Measurements from ENCODE around the gene CPNE5. TPM values are rescaled to one million over a fixed set of nuclear protein-coding genes. Genes with fewer than 3 reads are reported as not detected.

CPNE5 gene
- total RNA-seq, 1 experiment from 2014 or later = 0.37 TPM

DNA sequence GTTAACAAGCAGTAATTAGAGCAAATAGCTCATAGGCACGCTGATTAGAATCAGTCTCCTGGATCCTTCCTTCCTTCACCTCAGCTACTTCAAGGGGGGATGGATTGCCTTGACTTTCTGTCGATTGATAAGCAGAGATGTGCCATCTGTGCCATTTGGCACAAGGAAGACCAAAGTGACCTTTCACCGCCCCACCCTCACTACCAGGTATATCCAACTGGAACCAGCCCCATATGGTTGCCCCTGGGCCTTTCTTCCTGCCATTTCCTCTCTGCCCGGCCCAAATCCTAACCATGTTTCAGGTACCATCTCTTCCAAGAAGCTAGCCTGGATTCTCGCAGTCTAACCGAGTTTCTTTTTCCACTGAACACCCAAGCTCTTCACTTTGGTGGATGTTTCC, 8.7 kb upstream of the CPNE5 start:
- no peaks in the 10 kb centered on the region for H3K79me2 ChIP-seq (ENCODE audit: low read depth)
- H3F3A ChIP-seq (ENCODE audit: insufficient read depth, low read depth) = peaks cover 11% of the 10 kb centered on the region; the same call in 1 of the 2 replicates
- no TSS peak for BruUV-seq (replicated peaks)
- H4K20me1 ChIP-seq (ENCODE audit: insufficient read depth) = no peaks in the 10 kb centered on the region
- ChIA-PET CTCF (interaction anchor here (0.6 kb wide), 1 partner anchor 83 kb away, joined by 4 read pairs; no protein-coding TSS in a partner anchor), POLR2A (ENCODE audit: unreplicated experiment) (interaction anchor here (0.6 kb wide), 2 partner anchors 38 to 65 kb away, joined by 3 read pairs; partner anchors contain the start of gene C6orf89)
- intact Hi-C loops (cut with micrococcal nuclease; ENCODE audit: unreplicated experiment) = no loop called here
- no peak overlapping the region for H2AFZ ChIP-seq
- no peak overlapping the region for H3K4me2 ChIP-seq
- H3K4me1 ChIP-seq (replicated peaks; ENCODE audit: insufficient read depth) = peaks cover 9% of the 10 kb centered on the region
- H3K27me3 ChIP-seq (ENCODE audit: insufficient read depth, low read depth) = no peaks in the 10 kb centered on the region
- no peaks in the 10 kb centered on the region for H3K9me3 ChIP-seq (ENCODE audit: insufficient read depth, low read depth)
- no peak overlapping the region for H3K27ac ChIP-seq
- peaks cover 5% of the 10 kb centered on the region; the same call in 1 of the 2 replicates for H3K36me3 ChIP-seq (ENCODE audit: low read depth)
- no peaks in the 10 kb centered on the region for H3K9me2 ChIP-seq (ENCODE audit: insufficient read depth)
- H3K4me3 ChIP-seq = no peak overlapping the region
- TF ChIP-seq CTCF (conservative IDR thresholded peaks at IDR 0.05) (no peak), EZH2 (IDR thresholded peaks at IDR 0.05; ENCODE audit: low read depth) (no peak)
- DNase-seq = no peak

DNA sequence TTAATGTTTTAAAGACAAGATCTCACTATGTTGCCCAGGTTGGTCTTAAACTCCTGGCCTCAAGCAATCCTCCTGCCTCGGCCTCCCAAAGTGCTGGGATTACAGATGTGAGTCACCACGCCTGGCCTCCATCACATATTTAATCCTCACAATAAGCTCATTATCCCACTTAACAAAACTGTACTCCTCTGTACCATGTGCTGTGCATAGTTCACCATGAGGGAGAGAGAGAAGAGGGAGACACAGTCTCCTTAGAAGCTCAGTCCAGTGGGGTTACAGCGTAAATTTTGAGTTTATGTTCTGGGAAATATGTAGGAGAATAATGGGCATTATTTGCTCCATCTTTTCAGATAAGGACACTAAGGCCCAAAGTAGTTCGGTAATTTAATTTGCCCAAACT, 7.9 kb upstream of the CPNE5 start:
- Histone ChIP-seq H3K9me3 (ENCODE audit: insufficient read depth, low read depth) (no peaks in the 10 kb centered on the region), H4K20me1 (ENCODE audit: insufficient read depth) (no peaks in the 10 kb centered on the region), H3K27me3 (ENCODE audit: insufficient read depth, low read depth) (no peaks in the 10 kb centered on the region), H2AFZ (no peak overlapping the region), H3K79me2 (ENCODE audit: low read depth) (no peaks in the 10 kb centered on the region), H3K27ac (no peak overlapping the region), H3K9me2 (ENCODE audit: insufficient read depth) (no peaks in the 10 kb centered on the region), H3K4me1 (replicated peaks; ENCODE audit: insufficient read depth) (0 out of 2 replicates have a peak, but pooled peaks cover under 1% of the 10 kb centered on the region), H3K4me3 (no peak overlapping the region), H3K4me2 (no peak overlapping the region), H3K36me3 (ENCODE audit: low read depth) (peaks cover 5% of the 10 kb centered on the region; the same call in 1 of the 2 replicates), H3F3A (ENCODE audit: insufficient read depth, low read depth) (peaks cover 8% of the 10 kb centered on the region; the same call in 1 of the 2 replicates)
- no peak for DNase-seq
- ChIA-PET POLR2A (ENCODE audit: unreplicated experiment) (no interaction called here), CTCF (no interaction called here)
- TF ChIP-seq EZH2 (IDR thresholded peaks at IDR 0.05; ENCODE audit: low read depth) = no peak
- no peak for TF ChIP-seq CTCF (conservative IDR thresholded peaks at IDR 0.05)
- no TSS peak for BruUV-seq (replicated peaks)
- intact Hi-C loops (cut with micrococcal nuclease; ENCODE audit: unreplicated experiment) = no loop called here

GRCh38 chr6:36845233-36845632, 6.0 kb upstream of the CPNE5 start:
- Histone ChIP-seq H3K9me2 (ENCODE audit: insufficient read depth) (no peaks in the 10 kb centered on the region), H3F3A (ENCODE audit: insufficient read depth, low read depth) (0 out of 2 replicates have a peak, but pooled peaks cover 8% of the 10 kb centered on the region), H2AFZ (no peak overlapping the region), H3K9me3 (ENCODE audit: insufficient read depth, low read depth) (no peaks in the 10 kb centered on the region), H3K27ac (no peak overlapping the region), H3K36me3 (ENCODE audit: low read depth) (no peaks in the 10 kb centered on the region), H3K4me3 (no peak overlapping the region), H4K20me1 (ENCODE audit: insufficient read depth) (no peaks in the 10 kb centered on the region), H3K27me3 (ENCODE audit: insufficient read depth, low read depth) (no peaks in the 10 kb centered on the region), H3K4me1 (replicated peaks; ENCODE audit: insufficient read depth) (no peaks in the 10 kb centered on the region), H3K4me2 (no peak overlapping the region), H3K79me2 (ENCODE audit: low read depth) (no peaks in the 10 kb centered on the region)
- no peak for DNase-seq
- TF ChIP-seq EZH2 (IDR thresholded peaks at IDR 0.05; ENCODE audit: low read depth) = no peak
- TF ChIP-seq CTCF (conservative IDR thresholded peaks at IDR 0.05) = no peak
- no TSS peak for BruUV-seq (replicated peaks)
- ChIA-PET CTCF (no interaction called here), POLR2A (ENCODE audit: unreplicated experiment) (no interaction called here)
- intact Hi-C loops (cut with micrococcal nuclease; ENCODE audit: unreplicated experiment) = no loop called here

Measured in PC-9 (cell line).